PC-3 (cell line): Measurements from ENCODE around the gene CRADD. TPM values are rescaled to one million over a fixed set of nuclear protein-coding genes. Genes with fewer than 3 reads are reported as not detected.

Experiments
- ATAC-seq: fragments of 200-7000 bp; cut with Tn5 transposase; 2 replicates; pipeline ENCODE4 v1.9.1; 2020; ENCODE audit warnings: mild to moderate bottlenecking, moderate library complexity
- BruUV-seq: library from RNA; stranded (reverse); fragments of 400-500 nt; replicated peaks from 2 replicates; lab custom pipeline; 2021; lab: Mats Ljungman, UMichigan
- CTCF ChIA-PET: fragments of 300-600 bp; sonication (Branson Sonifier 250); formaldehyde crosslinking; loops from one replicate; lab custom pipeline; 2022; ENCODE audit warnings: antibody characterized with exemption; lab: Charles Lee
- POLR2A ChIA-PET: fragments of 300-600 bp; sonication (Branson Sonifier 250); formaldehyde crosslinking; loops from one replicate; lab custom pipeline; 2022; ENCODE audit warnings: antibody characterized with exemption; ENCODE audit not compliant: unreplicated experiment; lab: Charles Lee
- DNase-seq: peaks from one replicate; pipeline ENCODE4 v3.0.0-alpha.2; 2015
- H2AFZ ChIP-seq: fragments of 300-600 bp; sonication (generic); 2 replicates; pipeline ENCODE4 v1.6.0; 2016; ENCODE audit warnings: antibody characterized with exemption, low read length
- H3F3A ChIP-seq: fragments of 300-600 bp; sonication (generic); one replicate; pipeline ENCODE4 v1.6.0; 2017; ENCODE audit warnings: antibody characterized with exemption, low read length, control low read depth, mild to moderate bottlenecking; ENCODE audit not compliant: unreplicated experiment
- H3K27ac ChIP-seq: fragments of 300-600 bp; sonication (generic); 2 replicates; pipeline ENCODE4 v1.5.1; 2016; ENCODE audit warnings: mild to moderate bottlenecking, low read length
- H3K27me3 ChIP-seq: fragments of 300-600 bp; sonication (generic); 2 replicates; pipeline ENCODE4 v1.6.1; 2016; ENCODE audit warnings: low read length, mixed read lengths
- H3K36me3 ChIP-seq: fragments of 300-600 bp; sonication (generic); 2 replicates; pipeline ENCODE4 v1.6.1; 2016; ENCODE audit warnings: low read depth, mixed run types, low read length, mixed read lengths
- H3K4me1 ChIP-seq: fragments of 300-600 bp; sonication (generic); 2 replicates; pipeline ENCODE4 v1.5.1; 2016; ENCODE audit warnings: low read length; ENCODE audit not compliant: insufficient read depth
- H3K4me2 ChIP-seq: fragments of 300-600 bp; sonication (generic); 2 replicates; pipeline ENCODE4 v1.6.0; 2016; ENCODE audit warnings: low read length
- H3K4me3 ChIP-seq: fragments of 300-600 bp; sonication (generic); 2 replicates; pipeline ENCODE4 v1.5.1; 2016; ENCODE audit warnings: mild to moderate bottlenecking, low read length, mixed read lengths
- H3K79me2 ChIP-seq: fragments of 300-600 bp; sonication (generic); 2 replicates; pipeline ENCODE4 v1.6.1; 2017; ENCODE audit warnings: low read length, mixed read lengths
- H3K9ac ChIP-seq: fragments of 300-600 bp; sonication (generic); 2 replicates; pipeline ENCODE4 v1.6.0; 2016; ENCODE audit warnings: mild to moderate bottlenecking, low read length
- H3K9me2 ChIP-seq: fragments of 300-600 bp; sonication (generic); replicated peaks from 2 replicates; pipeline ENCODE4 v1.6.1; 2016; ENCODE audit warnings: mixed run types, low read length, mixed read lengths
- H3K9me3 ChIP-seq: fragments of 300-600 bp; sonication (generic); 2 replicates; pipeline ENCODE4 v1.6.1; 2016; ENCODE audit warnings: low read length, mixed read lengths
- H4K20me1 ChIP-seq: fragments of 300-600 bp; sonication (generic); 2 replicates; pipeline ENCODE4 v1.6.1; 2016; ENCODE audit warnings: low read length, mixed read lengths
- EZH2 ChIP-seq: fragments of 300-600 bp; sonication (generic); IDR thresholded peaks from one replicate; pipeline ENCODE4 v1.6.1; 2017; ENCODE audit warnings: antibody characterized with exemption, mild to moderate bottlenecking, low read length; ENCODE audit not compliant: unreplicated experiment
- EZH2phosphoT487 ChIP-seq: fragments of 300-600 bp; sonication (generic); IDR thresholded peaks from 2 replicates; pipeline ENCODE4 v1.6.1; 2018; ENCODE audit warnings: mild to moderate bottlenecking, antibody characterized with exemption, low read length, borderline replicate concordance
- intact Hi-C: fragments of 100-400 bp; cut with micrococcal nuclease; formaldehyde crosslinking; loops from 2 replicates; pipeline ENCODE4 v1.9.0; 2023
- total RNA-seq: library from RNA; depleted of rRNA; stranded (reverse); fragments of >200 nt; gene quantifications from 2 replicates; pipeline ENCODE4 v1.2.3, GENCODE V29; 2014
- TF ChIP-seq, protein P1 (sequence below): fragments of 300-600 bp; sonication (generic); conservative IDR thresholded peaks from 2 replicates; pipeline ENCODE4 v1.5.1; 2017; ENCODE audit warnings: antibody characterized with exemption, low read depth, mild to moderate bottlenecking, low read length

CRADD gene
- total RNA-seq, 1 experiment from 2014 or later = 11.4 TPM

DNA sequence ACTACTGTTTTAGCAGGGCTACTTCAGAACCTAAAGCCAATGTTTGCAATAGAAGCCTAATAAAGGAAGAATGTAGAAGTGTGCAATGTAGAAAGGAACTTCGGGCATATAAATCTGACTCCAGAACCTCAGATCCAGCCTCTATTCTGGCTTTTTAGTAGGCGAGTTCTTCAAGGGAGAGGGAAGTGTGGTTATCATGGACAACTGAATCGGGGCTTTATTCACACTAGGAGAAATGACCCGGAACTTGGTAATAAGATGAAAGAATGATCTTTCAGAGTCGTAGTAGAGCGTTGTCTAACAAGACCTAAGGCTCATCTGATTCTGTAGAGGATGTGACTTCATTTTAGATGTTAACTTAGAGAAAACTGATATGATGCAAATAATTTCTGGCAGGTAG is 72.9 kb downstream of the CRADD start:
- no peak overlapping the region for H3K4me2 ChIP-seq
- no peak overlapping the region for H2AFZ ChIP-seq
- H3K9ac ChIP-seq = no peak overlapping the region
- no peaks in the 10 kb centered on the region for H3K9me3 ChIP-seq
- intact Hi-C loops = no loop called here
- POLR2A ChIA-PET = no interaction called here
- ATAC-seq (no peak), DNase-seq (no peak)
- peaks cover 4% of the 10 kb centered on the region; the same call in 1 of the 2 replicates for H3K36me3 ChIP-seq
- BruUV-seq = no TSS peak
- H3K79me2 ChIP-seq = no peaks in the 10 kb centered on the region
- H3K4me1 ChIP-seq = no peaks in the 10 kb centered on the region
- CTCF ChIA-PET = no interaction called here
- H3K27me3 ChIP-seq = no peaks in the 10 kb centered on the region
- H3K9me2 ChIP-seq = no peaks in the 10 kb centered on the region
- no peaks in the 10 kb centered on the region for H4K20me1 ChIP-seq
- H3K4me3 ChIP-seq = no peak overlapping the region
- no peak overlapping the region for H3K27ac ChIP-seq
- H3F3A ChIP-seq = no peaks in the 10 kb centered on the region
- no peak for TF ChIP-seq EZH2
- TF ChIP-seq, protein P1, sequence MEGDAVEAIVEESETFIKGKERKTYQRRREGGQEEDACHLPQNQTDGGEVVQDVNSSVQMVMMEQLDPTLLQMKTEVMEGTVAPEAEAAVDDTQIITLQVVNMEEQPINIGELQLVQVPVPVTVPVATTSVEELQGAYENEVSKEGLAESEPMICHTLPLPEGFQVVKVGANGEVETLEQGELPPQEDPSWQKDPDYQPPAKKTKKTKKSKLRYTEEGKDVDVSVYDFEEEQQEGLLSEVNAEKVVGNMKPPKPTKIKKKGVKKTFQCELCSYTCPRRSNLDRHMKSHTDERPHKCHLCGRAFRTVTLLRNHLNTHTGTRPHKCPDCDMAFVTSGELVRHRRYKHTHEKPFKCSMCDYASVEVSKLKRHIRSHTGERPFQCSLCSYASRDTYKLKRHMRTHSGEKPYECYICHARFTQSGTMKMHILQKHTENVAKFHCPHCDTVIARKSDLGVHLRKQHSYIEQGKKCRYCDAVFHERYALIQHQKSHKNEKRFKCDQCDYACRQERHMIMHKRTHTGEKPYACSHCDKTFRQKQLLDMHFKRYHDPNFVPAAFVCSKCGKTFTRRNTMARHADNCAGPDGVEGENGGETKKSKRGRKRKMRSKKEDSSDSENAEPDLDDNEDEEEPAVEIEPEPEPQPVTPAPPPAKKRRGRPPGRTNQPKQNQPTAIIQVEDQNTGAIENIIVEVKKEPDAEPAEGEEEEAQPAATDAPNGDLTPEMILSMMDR = no peak
- no peak for TF ChIP-seq EZH2phosphoT487

DNA sequence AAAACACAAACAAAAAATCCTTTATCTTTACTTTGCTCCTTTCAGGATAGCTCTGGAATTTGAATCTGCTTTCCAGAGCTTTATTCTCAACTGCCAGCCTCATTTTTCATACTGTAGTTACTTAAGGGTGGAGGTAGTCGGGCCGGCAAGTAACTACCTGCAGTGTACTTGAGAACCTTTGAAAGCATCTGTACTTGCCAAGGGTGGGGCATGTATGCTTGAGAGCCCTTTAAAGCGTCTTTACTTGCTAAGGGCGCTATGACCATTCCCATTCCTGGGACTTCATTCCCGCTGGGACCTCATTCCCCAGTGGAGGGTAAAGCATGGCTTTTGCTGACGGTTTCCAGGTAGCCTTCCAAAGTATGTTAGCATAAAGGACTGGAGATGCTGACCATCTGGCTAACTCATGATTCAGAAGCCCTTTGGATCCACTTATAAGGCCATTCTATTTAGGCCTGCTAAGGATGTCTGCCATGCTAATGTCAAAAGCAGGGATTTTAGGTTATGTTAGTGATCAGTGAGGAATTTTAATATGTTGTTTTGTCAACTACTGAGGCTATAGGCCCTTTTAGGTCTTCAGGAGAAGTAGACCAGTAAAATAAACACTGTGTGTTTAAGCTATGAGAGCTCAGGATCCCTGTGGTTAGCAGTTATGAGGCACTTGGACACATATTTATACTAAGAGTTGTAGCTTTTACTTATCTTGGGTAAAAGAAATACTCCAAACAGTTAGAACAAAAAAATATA is 74.9 kb downstream of the CRADD start:
- intact Hi-C loops = no loop called here
- H3K4me3 ChIP-seq = no peak overlapping the region
- H2AFZ ChIP-seq = no peak overlapping the region
- no peaks in the 10 kb centered on the region for H3K79me2 ChIP-seq
- TF ChIP-seq EZH2 (no peak), EZH2phosphoT487 (no peak)
- TF ChIP-seq, protein P1 = no peak
- no peaks in the 10 kb centered on the region for H3F3A ChIP-seq
- no peaks in the 10 kb centered on the region for H3K4me1 ChIP-seq
- H3K27me3 ChIP-seq = no peaks in the 10 kb centered on the region
- DNase-seq (no peak), ATAC-seq (no peak)
- no peaks in the 10 kb centered on the region for H3K9me3 ChIP-seq
- no peak overlapping the region for H3K27ac ChIP-seq
- ChIA-PET POLR2A (no interaction called here), CTCF (no interaction called here)
- H4K20me1 ChIP-seq = no peaks in the 10 kb centered on the region
- H3K4me2 ChIP-seq = no peak overlapping the region
- peaks cover 4% of the 10 kb centered on the region; the same call in 1 of the 2 replicates for H3K36me3 ChIP-seq
- H3K9ac ChIP-seq = no peak overlapping the region
- H3K9me2 ChIP-seq = no peaks in the 10 kb centered on the region
- no TSS peak for BruUV-seq

DNA sequence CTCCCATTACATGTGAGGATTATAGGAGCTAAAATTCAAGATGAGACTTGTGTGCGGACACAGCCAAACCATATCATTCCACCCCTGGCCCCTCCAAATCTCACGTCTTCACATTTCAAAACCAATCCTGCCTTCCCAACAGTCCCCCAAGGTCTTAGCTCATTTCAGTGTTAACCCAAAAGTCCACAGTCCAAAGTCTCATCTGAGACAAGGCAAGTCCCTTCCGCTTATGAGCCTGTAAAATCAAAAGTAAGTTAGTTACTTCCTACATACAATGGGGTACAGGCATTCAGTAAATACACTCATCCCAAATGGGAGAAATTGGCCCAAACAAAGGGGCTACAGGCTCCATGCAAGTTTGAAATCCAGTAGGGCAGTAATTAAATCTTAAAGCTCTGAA is 76.1 kb downstream of the CRADD start:
- ChIA-PET POLR2A (no interaction called here), CTCF (no interaction called here)
- no peak overlapping the region for H3K4me3 ChIP-seq
- no peak overlapping the region for H3K27ac ChIP-seq
- no peaks in the 10 kb centered on the region for H3K79me2 ChIP-seq
- H3K4me1 ChIP-seq = no peaks in the 10 kb centered on the region
- H3K4me2 ChIP-seq = no peak overlapping the region
- H3F3A ChIP-seq = no peaks in the 10 kb centered on the region
- no peaks in the 10 kb centered on the region for H3K27me3 ChIP-seq
- BruUV-seq = no TSS peak
- H4K20me1 ChIP-seq = no peaks in the 10 kb centered on the region
- H3K9me3 ChIP-seq = no peaks in the 10 kb centered on the region
- no peaks in the 10 kb centered on the region for H3K9me2 ChIP-seq
- ATAC-seq (no peak), DNase-seq (no peak)
- H2AFZ ChIP-seq = no peak overlapping the region
- no peak overlapping the region for H3K9ac ChIP-seq
- H3K36me3 ChIP-seq = peaks cover 4% of the 10 kb centered on the region; the same call in 1 of the 2 replicates
- intact Hi-C loops = no loop called here
- TF ChIP-seq, protein P1 = no peak
- no peak for TF ChIP-seq EZH2
- no peak for TF ChIP-seq EZH2phosphoT487
